Hypothalamus (tissue), 51 donors: ENCODE results near the gene RBMS3.

Experiments
- DNase-seq, 51 donors: peaks; one replicate each; lab custom pipeline; 2025; lab: John Stamatoyannopoulos, UW

RBMS3 gene

GRCh38 chr3:29852767-29853166 lies 571.9 kb downstream of the RBMS3 start:
- DNase-seq, result no peak

GRCh38 chr3:29853841-29854397 lies 573.0 kb downstream of the RBMS3 start:
- DNase-seq, result no peak

DNA sequence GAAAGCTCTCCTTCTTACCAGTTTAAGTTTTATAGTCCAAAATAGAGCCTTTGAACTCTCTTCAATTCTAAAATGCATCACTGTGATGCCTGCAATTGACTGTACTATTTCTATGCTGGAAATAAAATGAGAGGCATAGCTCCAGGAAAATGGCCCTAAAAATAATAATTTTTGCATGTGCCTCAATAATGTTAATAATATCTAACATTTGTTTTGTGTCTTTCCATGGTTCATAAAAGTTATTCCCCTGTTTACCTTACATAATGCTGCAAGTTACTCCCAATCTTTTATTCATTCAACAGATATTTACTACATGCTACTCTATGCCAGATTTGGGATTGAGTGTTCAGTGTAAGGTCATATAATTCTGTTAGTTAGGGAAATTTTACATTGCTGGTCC lies 574.0 kb downstream of the RBMS3 start:
- no peak for DNase-seq

- no peak for DNase-seq
Measured at GRCh38 chr3:29859726-29860270, 578.9 kb downstream of the RBMS3 start.

DNA sequence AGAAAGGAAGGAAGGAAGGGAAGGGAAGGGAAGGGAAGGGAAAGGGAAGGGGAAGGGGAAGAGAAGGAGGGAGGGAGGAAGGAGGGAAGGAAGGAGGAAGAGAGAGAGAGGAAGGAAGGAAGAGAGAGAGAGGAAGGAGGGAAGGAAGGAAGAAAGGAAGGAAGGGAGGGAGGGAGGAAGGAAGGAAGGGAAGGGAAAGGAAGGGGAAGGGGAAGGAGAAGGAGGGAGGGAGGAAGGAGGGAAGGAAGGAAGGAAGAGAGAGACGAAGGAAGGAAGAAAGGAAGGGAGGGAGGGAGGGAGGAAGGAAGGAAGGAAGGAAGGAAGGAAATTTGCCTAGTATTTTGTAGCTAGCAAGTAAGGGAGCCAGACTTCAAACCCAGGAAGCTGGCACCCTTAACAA lies 583.9 kb downstream of the RBMS3 start:
- no peak for DNase-seq

GRCh38 chr3:29868543-29869101 lies 587.8 kb downstream of the RBMS3 start:
- DNase-seq, result no peak

- DNase-seq, result no peak
Measured at GRCh38 chr3:29870136-29870535, 589.3 kb downstream of the RBMS3 start.

DNA sequence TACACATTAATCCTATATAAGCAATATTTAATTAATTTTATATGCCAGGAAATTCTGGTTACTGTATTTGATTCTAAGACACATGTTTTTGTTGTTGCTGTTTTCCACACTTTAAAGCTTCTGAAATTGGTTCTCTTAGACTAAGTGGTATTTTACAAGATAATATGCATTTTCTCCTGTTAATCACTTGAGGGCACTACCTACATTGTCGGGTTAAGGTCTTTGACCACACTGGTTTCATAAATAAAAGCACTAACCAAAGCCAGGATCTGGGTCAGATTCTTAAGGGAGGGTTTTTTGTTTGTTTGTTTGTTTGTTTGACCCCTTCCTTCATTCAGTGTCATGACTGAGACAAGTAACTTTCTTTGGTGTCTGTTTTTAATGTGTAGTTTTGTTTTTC lies 590.2 kb downstream of the RBMS3 start:
- DNase-seq, result no peak

GRCh38 chr3:29880809-29881208 lies 599.9 kb downstream of the RBMS3 start:
- no peak for DNase-seq

DNA sequence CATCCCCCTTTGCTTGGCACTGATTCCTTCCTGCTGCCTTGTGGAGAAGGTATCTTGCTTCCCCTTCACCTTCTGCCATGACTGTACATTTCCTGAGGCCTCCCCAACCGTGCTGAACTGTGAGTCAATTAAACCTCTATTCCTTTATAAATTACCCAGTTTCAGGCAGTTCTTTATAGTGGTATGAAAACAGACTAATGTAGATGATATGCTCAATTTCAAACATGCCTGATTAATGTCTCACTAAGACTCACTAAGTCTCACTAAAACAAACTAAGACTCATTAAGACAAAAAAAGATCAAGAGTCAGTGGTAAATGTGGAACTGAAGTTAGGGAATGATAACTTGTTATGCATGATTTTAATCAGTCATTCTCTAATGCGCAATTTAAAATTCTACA lies 606.6 kb downstream of the RBMS3 start:
- no peak for DNase-seq

- DNase-seq, result no peak
Measured at GRCh38 chr3:29889215-29889614, 608.3 kb downstream of the RBMS3 start.

DNA sequence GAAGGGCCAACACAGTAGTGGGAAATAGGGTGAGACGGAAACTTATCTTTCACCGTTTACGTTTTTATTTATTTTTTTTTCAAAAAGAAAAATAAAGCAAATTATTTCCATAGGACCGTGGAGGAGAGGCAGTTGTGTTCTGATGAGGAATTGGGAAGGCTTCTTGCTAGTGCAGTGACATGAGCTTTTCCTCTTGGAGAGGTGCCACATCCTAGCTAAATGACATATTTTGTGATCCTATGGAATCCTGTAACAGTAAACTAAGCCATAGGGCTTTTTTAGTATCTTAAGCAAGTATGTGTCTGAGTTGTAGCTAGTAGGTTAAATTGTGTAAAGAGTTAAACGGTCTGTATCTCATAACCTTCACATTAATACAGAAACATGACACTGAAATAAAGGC lies 609.9 kb downstream of the RBMS3 start:
- DNase-seq, result no peak

GRCh38 chr3:29892976-29893554 lies 612.2 kb downstream of the RBMS3 start:
- no peak for DNase-seq

GRCh38 chr3:29896856-29897255 lies 616.0 kb downstream of the RBMS3 start:
- DNase-seq, result no peak

DNA sequence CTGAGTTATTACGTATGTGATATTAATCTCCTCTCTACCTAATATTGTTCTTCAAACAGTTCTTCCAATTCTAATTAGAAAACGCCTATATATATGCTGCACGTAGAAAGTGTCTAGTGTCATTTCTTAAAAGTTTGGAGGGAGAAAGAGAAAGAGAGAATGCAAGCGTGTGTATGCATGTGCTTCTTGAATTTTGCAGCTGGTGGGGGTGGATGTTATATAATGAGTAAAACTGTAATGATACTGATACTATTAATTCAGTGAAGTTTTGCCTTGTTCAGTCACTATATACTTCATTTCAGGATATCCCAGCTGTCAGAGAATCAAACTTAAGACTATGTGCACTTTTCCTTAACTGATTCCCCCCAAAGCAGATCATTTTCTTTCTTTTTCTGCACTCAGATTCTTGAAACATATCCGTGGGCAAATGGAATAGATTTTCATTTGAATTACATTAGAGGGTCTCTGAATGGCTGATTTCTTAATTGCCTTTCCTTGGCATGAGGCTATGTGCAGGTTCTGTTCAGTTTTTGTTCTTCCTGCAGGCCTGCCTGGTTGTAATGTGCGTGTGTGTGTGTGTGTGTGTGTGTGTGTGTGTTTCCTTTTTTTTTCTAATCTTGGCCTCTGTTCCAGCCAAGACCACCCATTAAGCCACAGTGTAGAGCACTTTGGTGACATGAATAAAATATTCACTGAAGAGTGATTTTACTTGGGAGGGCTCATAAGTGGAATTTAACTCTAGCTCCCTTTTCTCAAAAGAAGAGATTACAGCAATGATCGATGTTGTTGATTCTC lies 617.5 kb downstream of the RBMS3 start:
- no peak for DNase-seq

- no peak for DNase-seq
Measured at GRCh38 chr3:29899021-29899420, 618.1 kb downstream of the RBMS3 start.

- DNase-seq, result no peak
Measured at GRCh38 chr3:29901097-29901496, 620.2 kb downstream of the RBMS3 start.

- DNase-seq, result no peak
Measured at GRCh38 chr3:29903600-29903999, 622.7 kb downstream of the RBMS3 start.

DNA sequence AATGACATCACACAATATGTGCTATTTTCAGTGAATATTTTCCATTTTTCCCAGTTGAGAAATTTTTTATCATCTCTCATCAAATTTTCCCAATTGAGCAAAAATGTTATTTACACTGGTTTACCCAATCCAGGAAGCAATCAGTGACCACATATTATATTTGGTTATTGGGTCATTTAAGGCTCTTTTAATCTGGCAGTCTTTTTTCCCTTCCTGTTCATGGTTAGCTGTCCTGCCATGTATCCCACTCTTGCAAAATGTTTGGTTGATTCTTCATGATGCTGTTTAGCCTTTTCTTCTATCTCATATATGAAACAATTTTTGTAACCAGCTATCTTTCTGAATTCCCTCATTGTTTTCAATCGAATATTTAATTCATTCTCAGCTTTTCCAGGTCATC lies 626.0 kb downstream of the RBMS3 start:
- no peak for DNase-seq

DNA sequence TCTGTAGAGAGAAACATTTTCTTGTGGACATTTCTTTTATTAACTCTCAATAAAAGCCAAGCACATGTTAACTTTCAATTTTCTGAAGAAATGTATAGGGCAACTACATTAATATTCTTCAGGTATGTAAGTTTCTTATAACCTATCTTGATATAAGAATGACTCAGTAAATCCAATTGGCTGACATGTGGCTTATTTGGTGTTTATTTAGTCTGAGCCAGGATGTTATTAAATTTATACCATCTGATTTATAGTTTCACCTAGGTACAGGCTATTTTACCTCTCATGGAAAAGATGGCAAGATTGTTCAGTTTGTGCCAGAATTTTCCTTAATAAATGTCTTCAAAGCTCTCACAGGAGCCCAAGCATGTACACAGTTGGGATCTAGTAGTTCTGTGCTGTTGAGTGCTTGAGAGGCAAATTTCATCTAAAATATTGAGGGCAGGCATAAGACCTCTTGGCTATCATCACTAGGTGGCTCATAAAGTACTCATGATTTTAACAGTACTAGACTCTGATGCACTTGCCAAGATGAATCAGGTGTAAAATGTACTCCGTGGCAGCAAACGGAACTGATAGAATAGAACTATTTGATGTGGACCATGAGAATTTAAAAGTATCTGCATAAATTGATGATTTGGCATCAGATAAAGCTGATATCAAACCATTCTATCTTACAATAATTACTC lies 631.9 kb downstream of the RBMS3 start:
- DNase-seq, result no peak
